GM18499 (cell line): ENCODE measurements around the gene GABBR1.
"Not testable (repeated sequence)": the region's sequence is repeated elsewhere in the genome, so short reads cannot be mapped to it uniquely, and the experiment has no call there.

Source experiments
- ATAC-seq: cut with Tn5 transposase; IDR thresholded peaks from one replicate; pipeline ENCODE4 v1.9.1; 2021; ENCODE audit warnings: moderate number of reproducible peaks; ENCODE audit not compliant: insufficient read depth, unreplicated experiment

The GABBR1 gene

DNA sequence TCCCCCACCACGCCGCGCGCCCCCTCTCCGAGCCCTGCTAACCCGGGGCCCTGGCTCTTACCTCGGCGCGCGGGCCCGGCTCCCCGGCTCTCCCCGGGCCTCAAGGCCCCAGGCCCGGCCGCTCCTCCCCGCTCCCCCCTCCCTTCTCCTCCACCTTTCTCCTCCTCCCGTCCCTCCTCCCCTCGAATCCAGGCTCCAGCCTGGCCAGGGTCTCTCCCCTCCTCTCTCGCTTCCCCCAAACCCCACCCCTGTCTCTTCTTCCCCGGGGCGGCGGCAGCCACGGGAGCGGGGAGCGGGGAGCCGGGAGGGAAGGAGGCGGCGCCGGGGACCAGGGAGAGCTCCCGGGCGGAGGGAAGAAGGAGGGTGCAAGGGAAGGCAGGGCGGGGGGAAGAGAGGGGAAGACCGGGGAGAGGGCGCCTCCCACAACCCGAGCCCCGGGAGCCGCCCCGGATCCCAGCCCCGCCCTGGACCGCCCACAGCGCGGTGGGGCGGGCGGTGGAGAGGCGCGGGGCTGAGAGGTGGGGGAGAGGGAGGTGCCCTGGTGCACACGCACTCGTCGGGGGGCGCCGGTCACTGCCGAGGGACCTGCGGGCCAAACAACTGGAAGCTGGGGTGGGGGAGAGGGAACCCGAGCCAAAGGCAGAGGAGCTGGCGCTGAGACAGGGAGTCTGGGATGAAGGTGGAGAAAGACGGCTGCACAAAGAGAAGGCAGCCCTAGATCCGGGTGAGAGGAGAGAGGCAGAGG lies at the start of gene GABBR1:
GABBR1 (minus strand) TSS at position 395 of the 745 bp plus-strand sequence. CDS start 798 bp downstream, outside the sequence.
- no peak for ATAC-seq

DNA sequence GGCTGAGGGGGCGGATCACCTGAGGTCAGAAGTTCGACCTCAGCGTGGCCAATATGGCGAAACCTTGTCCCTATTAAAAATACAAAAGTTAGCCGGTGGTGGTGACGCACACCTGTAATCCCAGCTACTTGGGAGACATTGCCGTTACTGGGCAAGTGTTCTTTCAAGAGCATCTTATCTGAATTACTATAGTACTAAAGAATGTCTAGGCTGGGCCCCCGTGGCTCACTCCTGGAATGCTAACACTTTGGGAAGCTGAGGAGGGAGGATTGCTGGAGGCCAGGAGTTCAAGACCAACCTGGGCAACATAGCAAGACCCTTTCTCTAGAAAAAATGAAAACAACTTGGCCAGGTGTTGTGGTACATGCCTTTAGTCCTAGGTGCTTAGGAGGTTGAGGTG lies 48.8 kb upstream of the GABBR1 start:
- no peak for ATAC-seq

DNA sequence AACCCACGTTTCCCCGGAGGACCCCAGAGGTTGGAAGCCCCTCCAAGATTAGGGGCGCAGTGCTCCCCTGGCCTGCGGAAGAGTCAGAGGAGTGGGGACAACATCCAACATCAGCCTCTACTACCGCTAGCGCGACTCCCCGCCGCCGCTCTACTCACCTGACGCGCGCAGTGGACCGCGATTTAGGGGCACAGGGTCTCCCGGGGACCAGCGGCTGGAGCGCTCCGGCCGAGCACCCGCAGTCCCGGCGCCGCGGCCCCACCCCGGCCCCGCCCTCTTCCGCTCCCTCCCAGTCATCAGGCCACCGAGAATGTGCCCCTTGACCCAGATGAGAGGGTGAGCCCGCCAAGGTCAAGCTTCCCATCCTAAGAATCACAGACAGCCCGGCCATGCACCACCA lies 47.9 kb upstream of the GABBR1 start, which contains the start of gene ZFP57:
ZFP57 (minus strand) TSS at position 249 of the 400 bp plus-strand sequence. CDS start 4,149 bp downstream, outside the sequence.
- ATAC-seq: no peak

DNA sequence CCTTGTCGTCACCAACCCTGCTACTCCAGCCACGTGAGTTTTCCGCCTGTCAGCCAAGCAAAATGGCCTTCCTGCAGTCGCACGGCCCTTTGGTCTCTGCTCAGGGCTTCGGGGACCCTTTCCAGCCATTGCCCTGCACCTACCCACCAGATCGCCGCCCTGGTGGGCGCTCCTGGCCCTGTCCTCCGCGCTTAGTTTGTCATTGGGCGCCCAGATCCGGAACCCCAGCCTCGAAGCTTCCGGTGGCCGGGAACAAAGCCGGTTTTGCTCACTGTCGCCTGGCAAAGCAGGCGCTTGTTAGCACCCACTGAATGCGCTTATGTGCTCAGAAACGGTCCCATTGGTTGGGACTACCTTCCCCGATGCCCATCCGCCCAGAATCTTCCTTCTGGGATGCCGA lies 47.4 kb upstream of the GABBR1 start:
- no peak for ATAC-seq

DNA sequence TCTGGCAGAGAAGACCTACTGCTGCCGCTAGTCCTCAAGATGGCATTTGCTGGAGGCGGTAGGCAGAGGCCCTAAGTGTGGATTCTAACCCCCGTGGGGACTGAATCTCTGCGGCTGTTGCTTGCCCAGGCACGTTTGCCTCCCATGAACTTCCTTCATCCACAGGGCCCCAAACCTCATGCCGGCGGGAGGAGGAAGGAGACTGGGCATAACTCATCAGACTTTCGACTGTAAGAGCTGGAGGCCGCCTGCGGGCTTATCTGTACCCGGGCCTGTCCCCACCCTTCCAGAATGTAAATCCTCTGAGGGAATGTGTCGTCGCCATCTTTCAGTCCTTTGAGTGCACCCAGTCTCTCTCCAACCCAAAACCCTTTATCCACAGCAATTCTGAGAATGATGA lies 47.0 kb upstream of the GABBR1 start:
- ATAC-seq: no peak

DNA sequence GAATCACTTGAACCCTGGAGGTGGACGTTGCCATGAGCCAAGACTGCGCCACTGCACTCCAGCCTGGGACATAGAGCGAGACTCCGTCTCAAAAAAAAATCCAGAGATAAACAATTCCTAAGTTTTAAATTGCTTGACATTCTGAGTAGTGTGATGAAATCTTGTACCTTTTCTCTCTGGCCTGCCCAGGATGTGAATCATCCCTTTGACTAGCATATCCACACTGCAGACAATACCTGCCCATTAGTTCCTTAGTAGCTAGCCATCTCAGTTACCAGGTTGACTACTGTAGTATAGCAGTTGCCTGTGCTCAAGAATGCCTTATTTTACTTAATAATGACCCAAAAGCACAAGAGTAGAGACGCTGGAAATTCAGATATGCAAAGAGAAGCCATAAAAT lies 45.1 kb upstream of the GABBR1 start:
- ATAC-seq: no peak

DNA sequence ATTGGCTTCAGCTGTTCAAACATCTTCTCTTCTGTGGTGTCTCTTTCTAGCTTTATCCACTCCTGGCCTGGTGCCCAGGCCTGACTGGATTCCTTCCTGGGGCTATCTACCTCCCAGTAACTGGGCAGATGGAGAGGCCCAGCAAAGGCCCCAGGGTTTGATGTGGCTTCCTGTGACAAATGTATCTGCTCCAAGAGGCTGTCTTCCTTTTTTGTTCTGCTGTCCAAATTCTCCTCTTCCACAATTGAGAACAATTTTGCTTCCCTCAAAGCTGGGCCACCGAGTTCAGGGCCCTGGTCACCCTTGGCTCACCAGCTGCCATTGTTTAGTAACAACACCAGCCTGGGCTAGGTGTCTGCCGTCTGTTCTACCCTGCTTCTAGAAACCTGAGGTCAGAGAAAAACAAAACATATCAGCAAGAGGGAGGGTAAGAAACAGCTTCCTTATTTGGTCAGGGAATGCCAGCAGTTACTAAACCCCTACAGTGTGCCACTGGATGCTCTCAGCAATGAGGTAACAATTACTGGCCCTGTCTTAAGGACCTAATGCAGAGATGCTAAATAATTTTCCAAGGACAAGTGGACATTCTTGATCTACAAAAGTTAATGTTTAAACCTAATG lies 44.1 kb upstream of the GABBR1 start:
- ATAC-seq: no peak

DNA sequence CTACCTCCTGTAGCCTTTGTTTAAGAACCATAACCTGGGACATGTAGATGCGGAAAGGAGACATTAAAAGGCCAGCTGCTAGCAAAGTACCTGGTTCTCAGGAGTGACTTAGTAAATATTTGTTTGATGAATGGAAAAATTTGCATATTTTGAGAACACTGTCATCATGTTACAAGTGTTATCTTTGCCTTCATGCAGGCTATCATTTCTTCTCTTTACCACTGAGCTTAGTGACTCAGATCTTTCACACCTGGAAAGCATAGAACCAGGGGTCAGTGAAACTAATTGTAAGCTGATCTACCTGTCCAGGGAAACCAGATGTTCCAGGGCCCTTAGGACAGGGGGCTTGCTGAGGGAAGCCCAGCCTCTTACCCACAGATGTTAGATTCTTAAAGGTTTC lies 42.6 kb upstream of the GABBR1 start:
- ATAC-seq: no peak

DNA sequence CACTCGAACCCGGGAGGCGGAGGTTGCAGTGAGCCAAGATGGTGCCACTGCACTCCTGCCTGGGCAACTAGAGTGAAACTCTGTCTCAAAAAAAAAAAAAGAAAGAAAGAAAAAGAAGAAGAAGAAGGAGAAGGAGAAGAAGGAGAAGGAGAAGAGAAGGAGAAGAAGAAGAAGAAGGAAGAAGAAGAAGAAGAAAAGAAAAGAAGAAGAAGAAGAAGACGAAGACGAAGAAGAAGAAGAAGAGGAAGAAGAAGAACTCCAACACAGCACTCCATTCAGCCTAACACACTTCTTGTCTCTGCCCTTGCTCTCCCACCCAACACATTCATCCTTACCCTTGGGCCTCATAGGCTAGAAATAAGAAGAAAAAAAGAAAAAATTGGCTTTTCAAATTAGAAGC lies 41.0 kb upstream of the GABBR1 start:
- ATAC-seq: no peak

DNA sequence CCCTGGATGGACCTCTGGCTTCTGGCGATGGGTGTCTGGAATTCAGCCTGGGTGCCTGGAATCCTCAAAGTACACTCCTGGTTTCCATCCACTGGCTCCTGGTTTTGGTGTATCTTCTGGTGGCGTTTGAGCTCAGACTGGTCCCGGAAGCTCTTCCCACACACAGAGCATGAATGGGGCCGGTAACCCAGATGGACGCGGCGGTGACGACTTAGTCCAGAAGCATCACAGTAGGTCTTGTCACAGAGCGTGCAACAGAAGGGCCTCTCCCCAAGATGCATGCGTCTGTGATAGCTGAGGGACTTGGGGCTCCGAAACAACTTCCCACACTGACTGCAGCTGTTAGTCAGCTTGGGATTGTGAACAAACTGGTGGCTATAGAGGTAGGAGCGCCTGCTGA lies 40.2 kb upstream of the GABBR1 start:
- ATAC-seq: no peak

DNA sequence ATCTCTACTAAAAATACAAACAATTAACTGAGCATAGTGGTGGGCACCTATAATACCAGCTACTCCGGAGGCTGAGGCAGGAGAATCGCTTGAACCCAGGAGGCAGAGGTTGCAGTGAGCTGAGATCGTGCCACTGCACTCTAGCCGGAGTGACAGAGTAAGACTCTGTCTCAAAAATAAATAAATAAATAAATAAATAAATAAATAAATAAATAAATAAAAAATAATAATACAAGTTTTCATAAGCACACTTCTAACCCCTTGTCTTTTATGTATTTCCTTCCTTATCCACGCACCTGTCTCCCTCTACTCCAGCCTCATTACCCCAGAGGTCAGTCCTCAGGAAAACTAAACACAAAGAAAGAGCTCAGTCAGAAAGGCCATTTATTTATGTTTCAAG lies 39.1 kb upstream of the GABBR1 start:
- ATAC-seq: not testable (repeated sequence)

DNA sequence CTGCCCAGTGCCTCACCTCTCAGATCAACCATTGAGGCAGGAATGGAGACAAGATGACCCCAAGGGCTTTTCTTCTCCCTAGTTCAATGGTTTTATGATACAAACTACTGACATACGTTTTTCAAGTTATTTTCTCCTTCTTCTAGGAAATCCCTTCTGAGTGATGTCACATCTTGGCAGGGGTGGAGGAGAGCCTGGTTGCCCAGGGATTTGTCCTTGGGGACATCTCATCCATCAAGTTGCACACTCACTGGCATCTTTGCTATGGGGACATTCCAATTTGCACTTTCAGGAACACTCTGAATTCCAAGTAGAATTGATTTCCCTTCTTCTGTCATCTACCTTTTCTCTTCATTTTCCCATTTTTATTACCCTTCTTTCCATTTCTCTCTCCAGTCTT lies 38.0 kb upstream of the GABBR1 start:
- no peak for ATAC-seq

DNA sequence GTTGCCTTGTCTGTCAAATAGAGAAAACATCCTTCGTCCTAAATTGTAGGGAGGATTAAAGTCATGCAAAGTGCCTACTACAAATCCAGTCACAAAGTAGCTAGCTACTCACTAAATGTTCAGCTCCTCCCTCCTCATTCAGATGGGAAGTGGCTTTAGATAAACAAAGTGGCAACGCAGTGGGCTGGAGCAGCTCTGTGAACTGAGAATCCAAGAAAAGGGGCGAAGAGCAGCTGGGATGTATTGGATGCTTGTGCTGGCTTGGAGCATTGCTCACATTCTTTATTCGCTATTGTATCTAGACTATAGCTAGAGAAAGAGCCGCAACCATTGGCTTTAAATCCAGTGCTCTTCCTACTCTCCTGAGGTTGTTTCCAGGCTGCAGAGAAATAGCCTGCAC lies 34.2 kb upstream of the GABBR1 start:
- no peak for ATAC-seq

DNA sequence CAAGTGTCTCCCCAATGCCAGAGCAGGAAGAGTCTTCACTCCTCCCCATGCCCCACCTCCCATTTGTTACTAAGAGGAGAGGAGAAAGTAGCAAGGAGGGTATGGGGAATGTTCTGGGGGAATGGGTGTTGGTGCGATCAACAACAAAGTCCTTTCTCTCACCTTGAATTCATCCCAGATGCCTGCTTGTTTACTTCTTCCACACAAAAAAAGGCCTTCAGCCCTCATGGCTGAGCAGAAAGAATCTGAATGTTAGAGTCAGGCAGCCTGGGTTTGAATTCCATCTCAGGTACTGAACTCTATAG lies 33.8 kb upstream of the GABBR1 start:
- no peak for ATAC-seq

DNA sequence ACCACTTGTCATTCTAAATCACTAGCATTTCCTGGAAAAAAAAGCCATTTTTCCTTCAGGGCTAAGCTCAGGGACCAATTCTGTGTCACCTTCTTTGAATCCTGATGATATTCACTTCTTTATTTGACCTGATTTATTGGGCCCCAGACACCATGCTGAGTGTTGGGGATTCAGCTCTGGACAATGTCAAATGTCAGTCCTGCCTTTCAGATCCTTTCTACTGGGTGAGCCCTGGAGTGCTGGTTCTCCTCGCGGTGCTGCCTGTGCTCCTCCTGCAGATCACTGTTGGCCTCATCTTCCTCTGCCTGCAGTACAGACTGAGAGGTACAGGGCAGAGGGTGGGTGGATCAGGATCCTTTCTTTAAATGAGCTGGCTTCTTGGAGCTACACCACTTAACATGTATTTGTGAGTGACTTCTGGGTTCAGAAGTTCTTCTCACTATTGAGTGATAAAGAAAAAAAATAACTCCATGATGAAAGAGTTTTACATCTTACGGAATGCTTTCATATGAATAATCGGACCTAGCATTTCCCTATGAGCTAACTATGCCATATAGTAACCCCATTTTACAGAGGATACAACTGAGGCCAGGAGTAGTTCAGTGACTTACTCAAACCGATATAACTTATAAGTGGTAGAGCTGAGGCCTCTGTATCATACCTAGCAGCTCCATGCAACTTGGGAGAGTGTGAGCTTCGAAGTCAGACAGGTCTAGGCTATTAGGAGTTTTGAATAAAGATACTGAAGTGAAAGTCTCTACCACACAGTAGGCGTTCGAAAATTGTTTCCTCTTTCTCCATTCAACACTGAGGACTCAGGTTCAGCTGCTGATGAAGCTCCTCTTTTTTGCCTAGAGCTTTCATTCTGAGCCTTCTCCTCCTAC lies 33.2 kb upstream of the GABBR1 start:
- no peak for ATAC-seq

DNA sequence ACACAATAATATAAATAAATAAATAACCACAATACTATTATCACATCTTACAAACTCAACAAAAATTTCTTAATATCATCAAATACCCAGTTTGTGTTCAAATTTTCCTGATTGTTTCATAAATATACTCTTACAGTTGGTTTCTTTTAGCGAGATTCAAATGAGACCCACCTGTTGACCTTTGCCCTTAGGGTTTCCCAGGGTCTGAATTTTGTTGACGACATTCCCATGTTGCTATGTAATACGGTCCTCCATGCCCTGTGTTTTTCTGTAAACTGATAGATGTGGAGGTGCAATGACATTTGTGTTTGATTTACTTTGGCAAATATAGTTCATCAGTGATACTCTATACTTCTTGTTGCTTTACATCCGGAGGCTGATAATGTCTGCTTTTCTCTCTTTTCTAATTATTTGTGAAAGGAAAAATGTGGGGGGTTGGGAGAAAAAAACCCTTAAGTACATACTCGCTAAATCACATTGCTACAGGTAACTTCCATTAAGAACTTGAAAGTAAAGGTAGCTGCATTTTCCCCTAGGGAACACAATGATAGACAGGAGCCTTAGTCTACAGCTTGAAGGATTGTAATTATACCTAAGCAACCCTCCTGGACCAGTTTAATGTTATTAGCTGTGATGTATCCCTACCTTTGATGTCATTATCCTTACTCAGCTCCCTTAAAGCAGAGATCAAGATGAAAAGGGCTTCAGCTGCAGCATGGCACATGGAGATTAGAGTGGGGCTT lies 30.5 kb upstream of the GABBR1 start:
- ATAC-seq: no peak

DNA sequence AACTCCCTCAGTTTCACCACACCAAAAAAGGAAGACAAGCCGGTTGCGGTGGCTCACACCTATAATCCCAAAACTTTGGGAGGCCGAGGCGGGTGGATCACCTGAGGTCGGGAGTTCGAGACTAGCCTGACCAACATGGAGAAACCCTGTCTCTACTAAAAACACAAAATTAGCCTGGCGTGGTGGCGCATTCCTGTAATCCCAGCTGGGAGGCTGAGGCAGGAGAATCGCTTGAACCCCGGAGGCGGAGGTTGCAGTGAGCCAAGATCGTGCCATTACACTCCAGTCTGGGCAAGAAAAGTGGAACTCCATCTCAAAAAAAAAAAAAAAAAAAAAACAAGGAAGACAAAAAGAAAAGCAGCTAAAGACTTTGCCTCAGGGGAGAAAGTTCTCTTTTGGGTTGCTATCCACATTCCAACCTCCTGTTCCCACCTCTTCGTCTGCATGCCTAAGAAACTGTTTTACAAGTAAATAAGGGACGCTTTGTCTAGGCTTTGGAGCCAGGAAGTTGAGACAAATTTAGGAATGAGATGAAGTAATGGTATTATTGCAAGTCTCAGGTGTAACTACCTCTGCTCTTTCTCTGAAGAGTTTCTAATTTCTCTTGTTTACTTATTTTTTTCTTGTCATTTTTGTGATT lies 28.6 kb upstream of the GABBR1 start:
- ATAC-seq: not testable (repeated sequence)

DNA sequence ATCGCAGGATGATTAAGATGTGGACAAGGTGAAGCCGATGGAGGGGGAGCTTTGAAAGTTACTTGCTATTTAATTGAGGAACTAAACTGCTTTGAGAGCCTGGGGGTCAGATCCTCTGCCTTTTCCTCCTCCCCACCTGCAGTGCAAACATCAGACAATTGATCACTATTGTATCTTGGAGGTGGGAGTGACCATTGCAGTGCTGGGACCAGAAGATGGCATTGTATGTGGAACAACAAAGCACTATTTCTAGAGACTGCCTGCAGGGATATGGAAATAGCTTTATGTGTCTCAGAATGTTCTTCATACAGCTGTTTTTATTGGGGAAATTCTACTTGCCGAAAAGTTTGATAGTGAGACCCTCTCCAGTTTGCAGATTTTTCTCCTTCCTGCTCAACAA lies 28.1 kb upstream of the GABBR1 start:
- no peak for ATAC-seq

DNA sequence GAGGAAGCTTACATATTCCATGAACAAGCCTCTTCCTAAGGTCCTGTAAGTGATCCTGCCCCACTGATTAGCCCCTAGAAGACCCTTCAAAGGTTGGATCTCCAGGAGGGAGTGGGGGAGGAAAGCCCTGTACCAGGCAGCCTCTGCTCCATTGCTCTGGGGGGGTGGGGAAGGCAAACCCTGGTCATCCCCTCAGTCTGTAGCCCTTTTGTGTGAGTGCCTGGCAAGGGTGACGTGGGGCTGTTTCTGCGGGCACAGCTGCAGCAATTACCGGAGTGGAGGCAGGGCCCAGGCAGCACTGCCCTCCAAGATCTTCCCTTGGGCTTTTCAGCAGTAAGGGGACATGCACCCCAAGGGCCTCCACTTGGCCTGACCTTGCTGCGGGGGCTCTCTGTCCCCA lies 23.8 kb upstream of the GABBR1 start, which contains the start of gene MOG:
MOG (plus strand) TSS at position 295 of the 400 bp plus-strand sequence. CDS start 118 bp downstream, outside the sequence.
- ATAC-seq: no peak

DNA sequence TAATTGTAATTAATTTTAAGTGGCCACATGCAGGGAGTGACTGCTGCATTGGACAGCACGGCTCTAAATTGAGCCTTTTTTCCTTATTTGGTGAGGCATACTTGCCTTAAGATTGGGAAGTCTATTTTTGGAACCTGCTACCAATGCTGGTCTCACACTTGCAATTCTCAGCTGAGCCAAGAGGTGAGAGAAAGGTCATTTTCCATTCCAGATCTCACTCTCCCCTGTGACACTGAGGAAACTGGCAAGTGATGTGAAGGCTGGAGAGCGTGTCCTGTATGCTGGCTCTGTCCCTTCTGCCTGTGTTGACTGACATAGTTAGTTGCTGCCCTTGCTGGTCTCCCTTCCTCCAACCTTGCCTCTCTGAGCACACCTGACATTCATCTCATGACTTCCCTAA lies 23.2 kb upstream of the GABBR1 start:
- ATAC-seq: no peak
